Keratinocyte (primary cell): ENCODE data around the gene PCK1. TPM values are rescaled to one million over a fixed set of nuclear protein-coding genes. Genes with fewer than 3 reads are reported as not detected.

Source experiments
- DNase-seq: peaks from one replicate; pipeline ENCODE4 v3.0.0-alpha.2; 2011; ENCODE audit warnings: low read depth, missing footprints, low spot score
- FAIRE-seq: peaks from 2 replicates; lab custom pipeline; 2011; peaks lifted over from hg19 to GRCh38; lab: Jason Lieb, UNC
- H2AFZ ChIP-seq: 2 replicates; pipeline ENCODE4 v1.6.0; 2012; ENCODE audit warnings: low read length, control low read depth, inconsistent platforms; ENCODE audit not compliant: control insufficient read depth
- H3K27ac ChIP-seq: 2 replicates; pipeline ENCODE4 v1.5.1; 2011; ENCODE audit warnings: low read length; ENCODE audit not compliant: control insufficient read depth, insufficient read depth
- H3K27me3 ChIP-seq: 3 replicates; pipeline ENCODE4 v1.6.0; 2011; ENCODE audit warnings: low read length; ENCODE audit not compliant: control insufficient read depth, insufficient read depth; ENCODE audit errors: extremely low read depth
- H3K36me3 ChIP-seq, 2 experiments: 2 replicates in 1 of 2; 3 replicates in 1 of 2; pipeline ENCODE4 v1.5.1; 2011; ENCODE audit warnings: low read length in 2 of 2, mild to moderate bottlenecking in 1 of 2; ENCODE audit not compliant: control insufficient read depth in 2 of 2, insufficient read depth in 2 of 2; ENCODE audit errors: extremely low read depth in 1 of 2
- H3K4me1 ChIP-seq: 3 replicates; pipeline ENCODE4 v1.5.1; 2011; ENCODE audit warnings: low read length; ENCODE audit not compliant: control insufficient read depth, insufficient read depth; ENCODE audit errors: extremely low read depth
- H3K4me2 ChIP-seq: 3 replicates; pipeline ENCODE4 v1.6.0; 2011; ENCODE audit warnings: low read depth, low read length; ENCODE audit not compliant: control insufficient read depth, insufficient read depth; ENCODE audit errors: extremely low read depth
- H3K4me3 ChIP-seq, 3 experiments: fragments of 200-600 bp in 1 of 3; sonication (generic) in 1 of 3; 2 replicates in 2 of 3; 3 replicates in 1 of 3; pipeline ENCODE4 v1.5.1; 2011 to 2016; ENCODE audit warnings: low read length in 3 of 3, mild to moderate bottlenecking in 3 of 3, control low read depth in 2 of 3, inconsistent platforms in 1 of 3, low read depth in 1 of 3, mixed read lengths in 1 of 3, mixed run types in 1 of 3, moderate library complexity in 1 of 3; ENCODE audit not compliant: control insufficient read depth in 2 of 3, insufficient read depth in 2 of 3; ENCODE audit errors: extremely low read depth in 1 of 3
- H3K79me2 ChIP-seq: 2 replicates; pipeline ENCODE4 v1.6.0; 2012; ENCODE audit warnings: low read length; ENCODE audit not compliant: control insufficient read depth, insufficient read depth
- H3K9ac ChIP-seq: 3 replicates; pipeline ENCODE4 v1.6.0; 2011; ENCODE audit warnings: low read length; ENCODE audit not compliant: control insufficient read depth, insufficient read depth; ENCODE audit errors: extremely low read depth
- H3K9me1 ChIP-seq: 3 replicates; pipeline ENCODE4 v1.6.0; 2011; ENCODE audit warnings: low read length; ENCODE audit not compliant: control insufficient read depth, insufficient read depth; ENCODE audit errors: extremely low read depth
- H3K9me3 ChIP-seq: 2 replicates; pipeline ENCODE4 v1.5.1; 2012; ENCODE audit warnings: low read depth, low read length; ENCODE audit not compliant: control insufficient read depth
- H4K20me1 ChIP-seq: 3 replicates; pipeline ENCODE4 v1.6.0; 2011; ENCODE audit warnings: low read length; ENCODE audit not compliant: control insufficient read depth, insufficient read depth; ENCODE audit errors: extremely low read depth
- EZH2 ChIP-seq: IDR thresholded peaks from one replicate; pipeline ENCODE4 v1.6.1; 2012; ENCODE audit warnings: inconsistent platforms, mild to moderate bottlenecking, low read length, moderate library complexity
- dilution Hi-C: fragments of 300-500 bp; cut with MboI; formaldehyde crosslinking; loops from one replicate; pipeline ENCODE4 v1.7.0; 2020; ENCODE audit warnings: low sequenced_read_pairs; ENCODE audit not compliant: extremely low pct_ligation_motif_present
- polyA plus RNA-seq, 5 experiments: library from polyadenylated mRNA; depleted of rRNA in 3 of 5; stranded (reverse) in 3 of 5; stranded (forward) in 1 of 5; unstranded in 1 of 5; fragments of >200 nt; gene quantifications; 1 replicate in 1 of 5; 2 replicates in 3 of 5; 3 replicates in 1 of 5; pipeline versions ENCODE4 v1.2.1 to v1.2.3, GENCODE V29; 2011 to 2012; ENCODE audit warnings: missing spikeins in 2 of 5, low read depth in 1 of 5, low replicate concordance in 1 of 5
- TF ChIP-seq, protein P1 (sequence below), 3 experiments: IDR thresholded peaks in 1 of 3; conservative IDR thresholded peaks in 1 of 3; optimal IDR thresholded peaks in 1 of 3; 2 replicates in 2 of 3; 3 replicates in 1 of 3; pipeline versions ENCODE3 to v1.5.1; 2011; ENCODE audit warnings: low read length in 3 of 3, mild to moderate bottlenecking in 3 of 3, moderate library complexity in 2 of 3, control low read depth in 1 of 3, inconsistent platforms in 1 of 3; ENCODE audit not compliant: insufficient read depth in 2 of 3; ENCODE audit errors: extremely low read depth in 1 of 3

PCK1 gene
- polyA plus RNA-seq, 1 donor (not counting 4 experiments of a cell fraction or from before 2014, with no cell fraction given): not detected

DNA sequence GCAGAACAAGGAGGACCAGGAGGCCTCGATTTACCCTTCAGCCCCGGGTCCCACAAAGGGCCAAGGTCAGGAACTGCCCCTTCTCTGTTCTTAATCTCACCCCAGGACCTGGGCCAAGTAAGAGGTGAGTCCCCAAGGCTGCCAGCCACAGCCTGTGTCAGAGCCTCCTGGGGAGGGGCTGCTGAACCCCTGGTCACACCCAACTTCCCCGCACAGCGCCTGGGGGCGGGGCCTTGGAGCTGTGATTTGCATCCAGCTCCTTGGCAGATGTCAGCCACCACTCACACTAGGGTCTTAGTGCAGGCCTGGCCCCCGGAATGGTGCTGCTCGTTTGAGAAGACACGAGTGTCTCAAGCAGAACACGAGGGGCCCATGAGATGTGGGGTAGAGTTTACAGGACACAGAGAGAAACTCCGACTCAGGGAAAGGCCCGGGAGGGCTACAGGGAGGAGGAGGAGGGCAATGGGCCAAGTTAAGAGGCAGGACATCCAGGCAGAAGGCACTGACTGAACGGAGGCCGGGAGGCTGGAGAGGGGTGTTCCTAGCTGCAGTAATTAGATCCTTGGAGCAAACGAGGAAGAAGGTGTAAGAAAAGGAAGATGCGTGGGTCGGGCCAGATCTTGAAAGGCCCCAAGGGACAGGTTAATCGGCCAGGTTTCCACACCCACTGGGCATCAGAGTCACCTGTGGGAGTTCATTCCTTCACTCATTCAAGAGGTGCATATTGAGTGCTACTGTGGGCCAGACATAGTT is 32.4 kb downstream of the PCK1 start:
- H3K36me3 ChIP-seq: no peaks in the 10 kb centered on the region
- DNase-seq: no peak
- H3K4me1 ChIP-seq: no peaks in the 10 kb centered on the region
- TF ChIP-seq, protein P1, sequence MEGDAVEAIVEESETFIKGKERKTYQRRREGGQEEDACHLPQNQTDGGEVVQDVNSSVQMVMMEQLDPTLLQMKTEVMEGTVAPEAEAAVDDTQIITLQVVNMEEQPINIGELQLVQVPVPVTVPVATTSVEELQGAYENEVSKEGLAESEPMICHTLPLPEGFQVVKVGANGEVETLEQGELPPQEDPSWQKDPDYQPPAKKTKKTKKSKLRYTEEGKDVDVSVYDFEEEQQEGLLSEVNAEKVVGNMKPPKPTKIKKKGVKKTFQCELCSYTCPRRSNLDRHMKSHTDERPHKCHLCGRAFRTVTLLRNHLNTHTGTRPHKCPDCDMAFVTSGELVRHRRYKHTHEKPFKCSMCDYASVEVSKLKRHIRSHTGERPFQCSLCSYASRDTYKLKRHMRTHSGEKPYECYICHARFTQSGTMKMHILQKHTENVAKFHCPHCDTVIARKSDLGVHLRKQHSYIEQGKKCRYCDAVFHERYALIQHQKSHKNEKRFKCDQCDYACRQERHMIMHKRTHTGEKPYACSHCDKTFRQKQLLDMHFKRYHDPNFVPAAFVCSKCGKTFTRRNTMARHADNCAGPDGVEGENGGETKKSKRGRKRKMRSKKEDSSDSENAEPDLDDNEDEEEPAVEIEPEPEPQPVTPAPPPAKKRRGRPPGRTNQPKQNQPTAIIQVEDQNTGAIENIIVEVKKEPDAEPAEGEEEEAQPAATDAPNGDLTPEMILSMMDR (optimal IDR thresholded peaks at IDR 0.05 in 1 of 3, IDR thresholded peaks at IDR 0.05 in 1 of 3, conservative IDR thresholded peaks at IDR 0.05 in 1 of 3; ENCODE audit: extremely low read depth in 1 of 3, insufficient read depth in 2 of 3, low read length in 3 of 3): no peak
- no peak for TF ChIP-seq EZH2
- no peak overlapping the region for H3K27ac ChIP-seq
- no peak overlapping the region for H3K9ac ChIP-seq
- no peak overlapping the region for H2AFZ ChIP-seq
- no peaks in the 10 kb centered on the region for H3K9me1 ChIP-seq
- H3K27me3 ChIP-seq: peaks cover 31% of the 10 kb centered on the region
- no peaks in the 10 kb centered on the region for H3K9me3 ChIP-seq
- FAIRE-seq: no peak
- H3K4me2 ChIP-seq: no peak overlapping the region
- dilution Hi-C loops: no loop called here
- H3K4me3 ChIP-seq: no peak overlapping the region
- no peaks in the 10 kb centered on the region for H4K20me1 ChIP-seq
- H3K79me2 ChIP-seq: no peaks in the 10 kb centered on the region

DNA sequence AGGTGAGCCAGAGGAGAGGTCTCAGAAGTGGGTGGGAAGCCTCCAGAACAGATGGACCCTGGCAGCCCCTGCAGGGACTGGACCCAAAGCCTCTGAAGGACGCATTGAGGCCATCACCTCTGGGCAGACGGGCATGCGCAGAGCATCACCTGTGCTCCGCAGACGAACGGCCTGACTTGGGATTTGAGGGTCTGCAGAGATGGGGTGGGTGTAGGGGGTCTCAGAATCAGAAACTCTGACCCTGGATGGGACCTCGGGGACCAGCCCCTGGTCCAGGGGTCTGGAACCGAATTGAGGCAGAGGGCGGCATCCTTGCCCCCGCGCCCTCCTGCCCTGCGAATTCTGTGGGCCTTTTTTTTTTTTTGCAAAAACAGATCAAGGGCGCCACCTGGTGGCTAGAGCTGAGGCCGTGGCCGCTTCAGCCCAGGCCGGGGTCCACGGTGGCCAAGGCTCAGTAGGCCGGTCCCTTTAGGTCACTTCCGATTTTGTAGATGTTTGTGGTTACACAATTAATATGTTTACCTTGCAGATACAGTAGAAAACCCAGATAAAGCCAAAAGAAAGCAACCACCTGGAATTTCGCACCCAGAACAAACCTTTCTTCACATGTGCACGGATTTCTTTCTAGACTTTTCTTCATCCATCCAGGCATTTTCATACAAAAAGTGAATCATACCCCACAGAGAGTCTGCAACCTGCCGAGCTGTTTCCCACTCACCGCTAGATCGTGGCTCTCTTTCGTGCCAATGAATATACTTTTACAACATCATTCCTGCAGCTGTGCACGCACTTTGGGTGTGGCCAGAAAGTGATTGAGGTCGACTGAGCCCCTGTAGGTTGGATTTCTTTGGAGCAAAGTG is 33.4 kb downstream of the PCK1 start:
- no peak for TF ChIP-seq EZH2
- TF ChIP-seq, protein P1 (optimal IDR thresholded peaks at IDR 0.05 in 1 of 3, IDR thresholded peaks at IDR 0.05 in 1 of 3, conservative IDR thresholded peaks at IDR 0.05 in 1 of 3; ENCODE audit: extremely low read depth in 1 of 3, insufficient read depth in 2 of 3, low read length in 3 of 3): peak; percentile 59 to 91 (median 62)
- peaks cover 31% of the 10 kb centered on the region for H3K27me3 ChIP-seq
- no peak overlapping the region for H3K4me2 ChIP-seq
- no peaks in the 10 kb centered on the region for H3K9me3 ChIP-seq
- FAIRE-seq (no peak), DNase-seq (no peak)
- no peak overlapping the region for H3K4me3 ChIP-seq
- H3K36me3 ChIP-seq: no peaks in the 10 kb centered on the region
- no peaks in the 10 kb centered on the region for H3K4me1 ChIP-seq
- no peak overlapping the region for H3K9ac ChIP-seq
- H4K20me1 ChIP-seq: no peaks in the 10 kb centered on the region
- H3K27ac ChIP-seq: no peak overlapping the region
- H3K79me2 ChIP-seq: no peaks in the 10 kb centered on the region
- H2AFZ ChIP-seq: no peak overlapping the region
- H3K9me1 ChIP-seq: no peaks in the 10 kb centered on the region
- dilution Hi-C loops: no loop called here
